Hematopoietic multipotent progenitor cell treated with erythropoietin and hydrocortisone succinate and interleukin-3 and kit ligand, for 15 days (in vitro differentiated cells): ENCODE data around the gene RTN3.
"Not testable (repeated sequence)": the region's sequence is repeated elsewhere in the genome, so short reads cannot be mapped to it uniquely, and the experiment has no call there.

ENCODE experiments used
- DNase-seq: peaks from one replicate; pipeline ENCODE4 v3.0.0-alpha.2; 2015; ENCODE audit warnings: low spot score

Gene RTN3

GRCh38 chr11:63681321-63682065 is at the start of gene RTN3:
TSS of gene RTN3 (plus strand) at chr11:63681500. CDS start at chr11:63681637, 137 bp downstream.
- peak; percentile 98 for DNase-seq

- DNase-seq: peak; percentile 67
Measured at GRCh38 chr11:63635762-63636465, 45.4 kb upstream of the RTN3 start.

GRCh38 chr11:63638436-63638835 is 42.9 kb upstream of the RTN3 start:
- not testable (repeated sequence) for DNase-seq

- peak; percentile 38 for DNase-seq
Measured at GRCh38 chr11:63639199-63639832, 42.0 kb upstream of the RTN3 start.

- no peak for DNase-seq
Measured at GRCh38 chr11:63641727-63642126, 39.6 kb upstream of the RTN3 start.

- DNase-seq: no peak
Measured at GRCh38 chr11:63643205-63643604, 38.1 kb upstream of the RTN3 start.

- no peak for DNase-seq
Measured at GRCh38 chr11:63652671-63653070, 28.6 kb upstream of the RTN3 start.

GRCh38 chr11:63660972-63661371 is 20.3 kb upstream of the RTN3 start:
- DNase-seq: no peak

GRCh38 chr11:63663809-63664208 is 17.5 kb upstream of the RTN3 start:
- DNase-seq: no peak

GRCh38 chr11:63666874-63667273 is 14.4 kb upstream of the RTN3 start:
- no peak for DNase-seq

- no peak for DNase-seq
Measured at GRCh38 chr11:63667995-63668795, 13.1 kb upstream of the RTN3 start.

GRCh38 chr11:63670096-63670432 is 11.2 kb upstream of the RTN3 start:
- no peak for DNase-seq

- DNase-seq: peak; percentile 53
Measured at GRCh38 chr11:63670433-63671321, 10.6 kb upstream of the RTN3 start.

GRCh38 chr11:63671322-63672155 is 9.8 kb upstream of the RTN3 start, which contains the start of gene ATL3:
TSS of gene ATL3 (minus strand) at chr11:63671376. CDS start at chr11:63671335, 41 bp downstream.
- DNase-seq: peak; percentile 92

GRCh38 chr11:63672156-63672463 is 9.2 kb upstream of the RTN3 start:
- no peak for DNase-seq

- DNase-seq: no peak
Measured at GRCh38 chr11:63672936-63673539, 8.3 kb upstream of the RTN3 start.

- no peak for DNase-seq
Measured at GRCh38 chr11:63673579-63673978, 7.7 kb upstream of the RTN3 start.

GRCh38 chr11:63680834-63681320 is 423 bp upstream of the RTN3 start:
- DNase-seq: no peak

GRCh38 chr11:63682066-63683021 is 1.0 kb downstream of the RTN3 start:
- peak; percentile 29 for DNase-seq
